GM18870 (cell line): ENCODE results near the gene VPS51.
"Not testable (repeated sequence)": the region's sequence is repeated elsewhere in the genome, so short reads cannot be mapped to it uniquely, and the experiment has no call there.

ENCODE experiments used
- ATAC-seq: cut with Tn5 transposase; IDR thresholded peaks from one replicate; pipeline ENCODE4 v1.9.1; 2021; ENCODE audit warnings: moderate library complexity; ENCODE audit not compliant: unreplicated experiment

Gene VPS51

DNA sequence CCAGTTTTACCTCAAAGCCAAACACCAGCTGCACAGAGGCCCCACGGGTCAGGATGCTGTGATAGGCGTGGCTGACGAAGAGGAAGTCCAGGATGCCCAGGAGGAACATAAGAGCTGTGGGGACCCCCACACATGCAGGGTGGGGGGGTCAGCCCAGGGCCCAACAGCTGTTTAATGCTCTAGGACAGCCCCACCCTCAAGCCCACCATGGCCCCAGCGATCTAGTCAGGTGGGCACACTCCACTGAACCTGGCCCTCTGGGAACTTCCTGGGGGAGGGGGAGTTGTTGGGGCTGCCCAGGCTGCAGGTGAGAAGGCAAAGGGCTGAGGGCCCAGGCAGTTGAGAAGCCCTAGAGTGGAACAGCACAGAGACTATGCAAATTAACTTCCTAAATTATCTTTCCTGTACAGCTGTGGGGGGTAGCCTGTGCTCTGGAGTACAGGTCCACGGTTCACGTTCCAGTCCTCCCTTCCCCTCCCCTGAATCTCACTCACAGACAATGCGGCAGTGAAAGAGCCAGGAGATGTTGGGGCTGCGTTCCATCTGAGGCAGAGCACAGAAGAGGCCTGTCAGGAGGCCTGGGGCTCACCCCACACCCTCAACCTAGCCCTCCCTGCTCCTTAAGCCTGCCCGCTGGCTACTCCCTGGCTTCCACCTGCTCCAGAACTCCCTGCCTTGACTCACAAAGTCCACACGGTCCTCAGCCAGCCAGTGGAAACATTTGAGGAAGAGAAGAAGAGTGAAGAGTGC lies 36.4 kb downstream of the VPS51 start:
- no peak for ATAC-seq

DNA sequence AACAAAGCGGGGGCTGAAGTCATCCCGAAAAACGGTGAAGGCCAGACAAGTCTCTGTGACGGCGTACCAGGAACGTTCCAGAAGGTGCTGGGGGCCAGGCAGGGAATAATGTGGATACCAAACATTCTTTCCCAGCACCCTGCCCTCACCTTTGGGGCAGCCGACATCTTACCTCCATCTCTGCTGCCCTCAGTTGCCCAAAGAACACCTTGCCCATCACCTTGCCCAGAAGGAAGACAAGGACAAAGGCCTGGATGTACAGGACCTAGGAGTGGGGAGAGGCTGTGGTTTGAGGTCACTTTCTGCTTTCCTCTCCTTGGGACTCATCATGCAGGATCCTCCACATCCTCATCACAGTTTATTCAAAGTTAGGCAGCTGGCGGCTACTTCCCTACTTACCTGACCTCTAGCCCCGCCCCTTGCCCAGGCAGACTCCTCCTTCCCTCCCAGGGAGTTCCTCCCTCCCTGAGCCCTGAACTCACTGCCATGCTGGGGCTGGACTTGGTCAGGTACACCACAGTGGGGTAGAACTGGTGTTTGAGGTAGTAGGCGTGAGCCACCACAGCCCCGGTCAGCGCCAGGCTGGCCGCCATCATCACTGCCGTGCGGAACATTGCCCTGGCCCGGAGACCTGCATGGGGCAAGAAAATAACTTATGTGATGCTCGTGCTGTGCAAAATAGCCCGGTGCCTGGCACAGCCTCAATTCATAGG lies 37.1 kb downstream of the VPS51 start:
- no peak for ATAC-seq

DNA sequence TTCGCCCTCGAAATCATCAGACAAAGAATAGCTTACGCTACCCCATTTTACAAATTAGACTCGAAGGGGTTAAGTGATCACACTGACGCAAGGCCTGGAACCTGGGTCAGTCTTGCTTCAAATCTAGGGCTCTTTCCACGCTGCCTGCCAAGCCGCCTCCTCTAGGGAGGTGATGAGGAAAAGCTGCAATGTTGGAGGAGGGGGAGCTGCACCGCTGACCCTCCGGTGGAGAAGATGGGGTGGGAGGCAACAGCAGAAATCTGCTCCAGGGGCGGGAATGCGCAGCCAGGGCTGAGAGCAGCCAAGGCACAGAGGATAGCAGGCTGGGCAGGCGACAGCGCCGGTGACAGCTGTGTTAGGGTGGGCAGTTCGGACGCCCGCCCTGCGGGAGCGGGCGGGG lies 37.7 kb downstream of the VPS51 start:
- ATAC-seq, result no peak

DNA sequence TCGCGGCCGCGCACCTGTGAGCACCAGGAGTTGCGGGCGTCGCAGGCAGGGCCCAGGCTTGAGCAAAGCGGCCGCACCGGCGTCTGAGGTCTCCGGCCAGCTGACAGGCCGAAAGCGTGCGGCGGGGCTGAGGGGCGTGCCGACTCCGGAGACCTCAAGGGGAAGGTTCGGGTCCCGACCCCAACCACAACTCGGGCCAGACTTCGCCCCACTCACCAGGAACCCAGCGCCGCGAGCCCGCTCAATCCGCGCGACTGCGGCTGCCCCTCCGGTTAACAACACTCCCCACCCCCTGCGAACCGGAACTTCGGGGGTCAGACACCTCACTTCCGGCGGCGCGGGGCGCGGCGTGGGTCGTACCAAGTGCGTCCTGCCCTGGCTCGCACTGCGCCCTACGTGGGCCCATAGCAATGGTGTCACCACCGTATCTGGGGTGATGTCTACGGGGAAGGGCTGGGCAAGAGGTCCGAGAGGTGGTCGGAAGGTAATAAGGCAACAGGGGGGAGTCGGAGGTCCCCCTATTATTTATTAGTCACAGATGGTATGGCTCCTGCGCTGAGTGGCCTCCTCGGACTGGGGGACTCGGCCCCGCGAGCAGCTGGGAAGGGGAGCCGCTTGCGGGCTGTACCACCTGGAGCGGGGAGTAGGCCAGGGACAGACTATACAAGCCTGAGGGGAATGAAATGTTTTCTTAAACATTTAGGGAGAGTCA lies 38.4 kb downstream of the VPS51 start, which contains the start of gene SYVN1:
TSS of gene SYVN1 (minus strand) at position 280 of the 712 bp plus-strand sequence. CDS start 918 bp downstream, outside the sequence.
- peak; percentile 51 for ATAC-seq

DNA sequence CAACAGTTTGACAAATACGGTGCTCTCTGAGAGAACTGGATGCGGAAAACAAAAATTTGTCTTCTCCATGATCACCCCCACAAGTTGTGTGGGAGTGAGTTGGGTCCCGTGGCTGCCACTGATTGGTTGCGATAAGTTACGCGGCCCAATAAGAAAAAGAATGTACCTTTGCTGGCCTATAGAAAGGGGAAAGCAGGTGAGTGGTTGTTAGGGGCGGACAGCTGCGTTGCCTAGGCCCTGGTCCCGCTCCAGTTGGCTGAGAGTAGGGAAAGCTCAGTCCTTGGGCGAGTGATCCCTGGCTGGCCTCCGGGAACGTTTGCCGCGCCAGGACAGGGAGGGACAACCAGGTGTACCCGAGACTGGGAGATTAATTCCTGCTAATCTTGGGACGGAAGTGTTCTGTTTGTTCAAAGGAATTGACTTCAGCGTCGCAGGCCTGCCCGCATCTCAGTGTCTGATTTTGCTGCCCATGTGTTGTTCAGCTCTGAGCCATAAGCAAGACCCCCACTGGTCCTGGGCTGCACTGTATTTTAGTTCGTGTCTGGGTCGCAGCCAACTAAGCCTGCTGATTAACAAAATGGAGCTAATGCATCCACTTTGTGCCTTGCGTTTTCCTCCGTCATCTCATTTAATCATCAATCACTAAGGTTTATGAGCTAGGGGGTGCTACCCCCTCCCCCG lies 39.1 kb downstream of the VPS51 start:
- ATAC-seq, result peak; percentile 62

DNA sequence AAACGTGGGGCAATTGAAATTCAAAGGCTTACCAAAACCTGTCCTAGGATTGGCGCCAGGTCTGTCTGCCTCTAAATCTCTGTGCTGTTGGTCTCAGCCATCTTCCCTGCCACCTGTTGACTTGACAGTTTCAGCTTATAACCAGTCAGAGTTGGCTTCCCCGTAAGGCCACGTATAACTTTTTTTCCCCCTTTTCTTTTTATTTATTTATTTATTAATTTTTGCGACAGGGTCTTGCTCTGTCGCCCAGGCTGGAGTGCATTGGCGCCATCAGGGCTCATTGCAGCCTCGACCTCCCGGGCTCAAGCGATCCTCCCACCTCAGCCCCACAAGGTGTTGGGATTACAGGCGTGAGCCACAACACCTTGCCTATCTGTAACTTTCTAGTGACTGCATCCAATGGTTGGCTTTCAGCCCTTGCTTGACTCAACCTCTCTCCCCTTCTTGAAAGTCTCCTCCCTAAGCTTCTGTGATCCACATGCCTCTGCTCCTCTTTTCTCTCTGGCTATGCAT lies 39.7 kb downstream of the VPS51 start:
- ATAC-seq, result no peak

DNA sequence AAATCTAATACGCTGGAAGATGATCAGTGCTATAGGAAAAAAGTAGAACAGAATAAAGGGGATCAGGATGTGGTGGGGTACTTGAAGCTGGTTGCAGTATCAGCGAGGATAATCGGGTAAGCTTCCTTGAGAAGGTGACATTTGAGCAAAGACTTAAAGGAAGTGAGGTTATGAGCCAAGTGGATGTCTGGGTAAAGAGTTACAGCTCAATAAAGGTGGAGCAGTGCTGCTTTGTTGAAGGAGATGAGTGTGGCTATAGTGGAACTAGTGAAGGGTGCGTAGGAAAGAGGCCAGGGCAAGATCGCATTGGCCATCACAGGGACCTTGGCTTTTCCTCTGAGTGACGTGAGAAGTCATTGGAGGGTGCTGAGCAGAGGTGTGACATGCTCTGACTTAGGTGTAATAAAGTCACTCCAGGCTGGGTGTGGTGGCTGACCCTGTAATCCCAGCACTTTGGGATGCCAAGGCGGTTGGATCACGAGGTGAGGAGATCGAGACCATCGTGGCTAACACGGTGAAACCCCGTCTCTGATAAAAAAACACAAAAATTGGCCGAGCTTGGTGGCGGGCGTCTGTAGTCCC lies 40.6 kb downstream of the VPS51 start:
- ATAC-seq, result no peak

DNA sequence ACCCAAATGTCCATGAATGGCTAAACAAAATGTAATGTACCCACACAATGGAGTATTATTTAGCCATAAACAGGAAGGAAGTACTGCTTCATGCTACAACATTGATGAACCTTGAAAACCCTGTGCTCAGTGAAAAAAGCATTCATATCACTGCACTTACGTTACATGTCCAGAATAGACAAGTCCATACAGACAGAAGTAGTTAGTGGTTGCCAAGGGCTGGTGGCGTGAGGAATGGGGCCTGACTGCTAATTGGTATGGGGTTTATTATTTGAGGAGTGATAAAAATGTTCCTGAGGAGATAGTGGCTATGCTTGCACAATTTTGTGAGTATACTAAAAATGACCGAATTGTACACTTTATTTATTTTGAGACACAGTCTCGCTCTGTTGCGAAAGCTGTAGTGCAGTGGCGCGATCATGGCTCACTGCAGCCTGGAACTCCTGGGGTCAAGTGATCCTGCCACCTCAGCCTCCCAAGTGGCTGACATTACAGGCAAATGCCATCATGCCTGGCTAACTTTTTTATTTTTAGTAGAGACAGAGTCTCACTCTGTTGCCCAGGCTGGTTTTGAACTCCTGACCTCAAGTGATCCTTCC lies 46.0 kb downstream of the VPS51 start:
- ATAC-seq, result no peak

DNA sequence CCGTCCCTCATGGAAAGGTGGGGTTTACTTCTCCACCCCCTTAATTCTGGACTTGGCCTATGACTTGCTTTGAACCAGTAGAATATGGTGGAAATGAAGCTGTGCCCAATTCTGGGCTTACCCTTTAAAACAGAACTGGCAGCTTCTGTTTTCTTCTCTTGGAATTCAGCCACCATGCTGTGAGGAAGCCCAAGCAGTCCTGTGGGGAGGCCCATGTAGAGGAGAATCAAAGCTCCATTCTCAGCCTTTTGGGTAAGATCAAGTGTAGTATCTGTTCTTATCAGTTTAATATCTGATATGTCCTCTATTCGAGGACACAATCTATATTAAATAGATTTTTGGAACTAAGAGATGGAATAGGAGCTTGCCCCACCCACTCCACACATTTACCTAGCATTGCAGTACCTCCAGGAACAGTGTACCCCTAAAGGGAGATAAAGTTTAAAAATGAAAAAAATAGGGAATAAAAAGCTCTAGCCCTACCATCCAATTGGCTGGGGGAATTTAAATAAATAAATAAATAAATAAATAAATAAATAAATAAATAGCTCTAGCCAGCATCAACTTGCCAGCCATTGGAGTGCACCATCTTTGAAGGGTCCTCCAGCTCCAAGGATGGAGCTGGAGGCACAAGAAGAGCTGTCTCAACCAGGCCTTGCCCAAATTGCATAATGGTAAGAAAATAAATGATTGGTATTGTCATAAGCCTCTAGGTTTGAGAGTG lies 51.5 kb downstream of the VPS51 start:
- no peak for ATAC-seq

DNA sequence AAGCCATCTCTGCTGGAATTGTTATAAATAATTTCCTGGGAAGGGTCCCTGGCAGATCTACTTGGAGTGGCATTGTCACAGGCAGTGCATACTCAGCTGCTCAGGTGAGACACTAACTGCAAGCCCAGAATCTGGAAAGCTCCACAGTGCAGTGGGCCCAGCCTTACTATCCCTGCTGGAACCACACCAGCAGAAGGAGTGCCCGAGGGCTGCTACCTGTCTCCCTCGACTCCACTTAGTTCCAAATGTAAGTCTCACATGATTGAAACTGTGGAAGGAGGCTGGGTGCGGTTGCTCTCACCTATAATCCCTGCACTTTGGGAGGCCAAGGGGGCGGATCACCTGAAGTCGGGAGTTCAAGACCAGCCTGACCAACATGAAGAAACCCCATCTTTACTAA lies 52.6 kb downstream of the VPS51 start:
- no peak for ATAC-seq

DNA sequence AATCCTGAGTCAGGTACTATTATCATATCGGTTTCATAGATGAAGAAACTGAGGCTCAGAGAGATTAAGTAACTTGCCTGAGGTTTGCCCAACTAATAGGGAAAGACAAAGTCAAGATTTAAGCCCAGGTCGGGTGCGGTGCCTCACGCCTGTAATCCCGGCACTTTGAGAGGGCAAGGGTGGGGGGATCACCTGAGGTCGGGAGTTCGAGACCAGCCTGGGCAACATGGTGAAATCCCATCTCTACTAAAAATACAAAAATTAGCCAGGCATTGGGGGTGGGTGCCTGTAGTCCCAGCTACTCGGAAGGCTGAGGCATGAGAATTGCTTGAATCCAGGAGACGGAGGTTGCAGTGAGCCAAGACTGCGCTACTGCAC lies 54.1 kb downstream of the VPS51 start:
- ATAC-seq, result not testable (repeated sequence)

DNA sequence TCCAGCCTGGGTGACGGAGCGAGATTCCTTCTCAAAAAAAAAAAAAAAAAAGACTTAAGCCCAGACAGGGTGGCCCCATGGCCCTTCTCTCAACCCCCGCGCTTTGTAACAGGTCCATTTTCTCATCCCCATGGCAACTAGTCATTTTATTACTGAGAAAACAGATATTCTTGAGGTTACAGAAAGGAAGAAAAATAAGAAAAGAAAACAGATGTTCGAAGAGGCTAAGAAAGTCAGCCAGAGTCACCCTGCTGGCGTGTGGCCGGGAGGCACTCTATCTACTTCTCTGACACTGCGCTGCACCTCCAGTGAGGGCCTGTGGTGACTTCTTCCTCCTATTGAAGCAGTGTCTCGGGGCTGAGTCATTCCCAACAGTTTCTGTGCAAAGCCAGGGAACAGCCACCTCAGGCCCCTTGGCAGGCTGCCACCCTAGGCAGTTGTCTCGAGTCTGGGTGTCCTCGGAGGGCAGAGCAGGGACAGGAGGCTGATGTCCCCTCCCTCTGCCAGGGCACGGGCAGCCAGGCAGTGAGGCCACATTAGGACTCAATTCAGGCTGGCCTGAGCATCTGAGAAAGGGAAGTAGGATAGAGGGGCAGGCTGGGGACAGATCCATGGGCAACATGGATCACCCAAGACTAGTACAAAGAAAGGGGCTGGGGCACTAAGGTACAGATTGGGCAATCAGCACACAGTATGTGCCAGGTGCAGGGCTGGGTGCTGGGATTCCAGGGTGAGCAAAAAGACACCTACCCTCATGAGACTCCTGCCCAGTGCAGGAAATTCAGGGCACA lies 54.7 kb downstream of the VPS51 start:
- ATAC-seq, result peak; percentile 50

DNA sequence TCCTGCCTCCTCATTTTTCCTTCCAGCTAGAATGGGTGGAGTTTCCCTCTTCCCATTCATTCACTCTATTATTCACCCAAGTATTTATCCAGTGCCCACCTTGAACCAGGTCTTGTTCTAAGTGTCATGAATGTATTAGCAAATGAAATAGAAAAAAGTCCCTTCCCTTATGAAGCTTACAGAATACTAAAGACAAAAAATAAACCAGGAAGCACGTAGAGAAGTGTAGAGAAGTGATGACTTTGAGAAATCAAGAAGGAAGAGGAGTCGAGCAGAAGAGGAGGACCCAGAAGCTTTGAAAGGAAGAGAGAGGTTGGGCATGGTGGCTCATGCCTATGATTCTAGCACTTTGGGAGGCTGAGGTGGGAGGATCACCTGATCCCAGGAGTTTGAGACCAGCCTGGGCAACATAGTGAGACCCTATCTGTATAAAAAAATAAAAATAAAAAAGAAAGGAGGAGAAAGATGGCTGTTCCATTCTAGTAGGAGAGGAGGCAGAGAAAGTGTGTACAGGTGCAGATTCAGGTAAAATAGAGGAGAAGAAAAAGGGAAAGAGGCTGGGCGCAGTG lies 55.4 kb downstream of the VPS51 start:
- ATAC-seq, result no peak

DNA sequence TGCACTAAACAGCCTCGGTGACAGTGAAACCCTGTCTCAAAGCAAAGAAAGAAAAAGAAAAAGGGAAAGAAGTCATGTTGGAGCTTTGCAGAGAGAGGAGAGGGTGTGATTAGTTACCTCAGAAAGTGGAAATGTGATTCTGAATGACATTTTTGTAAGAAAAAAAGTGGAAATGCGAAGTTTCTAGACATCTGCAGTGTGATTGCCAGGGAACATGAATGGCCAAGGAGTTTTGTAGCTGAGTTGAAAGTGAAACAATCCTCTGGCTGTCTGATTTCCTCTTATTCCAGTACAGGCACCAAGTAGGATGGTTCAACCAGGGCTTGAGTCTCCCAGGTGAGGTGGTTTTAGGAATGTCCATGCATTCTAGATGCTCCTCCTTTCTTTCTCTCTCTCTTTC lies 56.1 kb downstream of the VPS51 start:
- ATAC-seq, result no peak

DNA sequence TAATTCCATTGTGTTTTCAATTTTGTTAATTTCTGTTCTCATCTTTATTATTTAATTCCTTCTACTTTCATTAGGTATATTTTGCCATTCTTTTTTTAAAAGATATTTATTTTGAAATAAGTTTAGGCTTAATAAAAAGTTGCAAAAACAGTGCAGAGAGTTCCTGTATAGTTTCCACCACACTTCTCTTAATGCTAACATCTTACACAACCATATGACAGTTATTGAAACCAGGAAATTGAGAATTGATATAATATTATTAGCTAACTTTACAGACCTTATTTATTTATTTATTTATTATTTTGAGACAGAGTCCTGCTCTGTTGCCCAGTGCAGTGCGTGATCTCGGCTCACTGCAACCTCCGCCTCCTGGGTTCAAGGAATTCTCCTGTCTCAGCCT lies 60.2 kb downstream of the VPS51 start:
- ATAC-seq, result no peak

DNA sequence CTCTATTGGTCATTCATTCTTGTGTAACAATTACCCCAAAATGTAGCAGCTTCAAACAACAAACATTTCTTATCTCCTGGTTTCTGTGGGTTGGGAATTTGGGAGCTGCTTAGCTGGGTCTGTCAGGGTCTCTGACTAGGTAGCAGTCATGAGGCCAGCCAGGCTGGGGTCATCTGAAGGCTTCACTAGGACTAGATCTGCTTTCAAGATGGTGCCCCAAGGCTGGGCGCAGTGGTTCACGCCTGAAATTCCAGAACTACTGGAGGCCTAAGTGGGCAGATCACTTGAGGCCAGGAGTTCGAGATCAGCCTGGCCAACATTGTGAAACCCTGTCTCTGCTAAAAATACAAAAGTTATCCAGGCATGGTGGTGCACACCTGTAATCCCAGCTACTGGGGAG lies 60.9 kb downstream of the VPS51 start:
- no peak for ATAC-seq

DNA sequence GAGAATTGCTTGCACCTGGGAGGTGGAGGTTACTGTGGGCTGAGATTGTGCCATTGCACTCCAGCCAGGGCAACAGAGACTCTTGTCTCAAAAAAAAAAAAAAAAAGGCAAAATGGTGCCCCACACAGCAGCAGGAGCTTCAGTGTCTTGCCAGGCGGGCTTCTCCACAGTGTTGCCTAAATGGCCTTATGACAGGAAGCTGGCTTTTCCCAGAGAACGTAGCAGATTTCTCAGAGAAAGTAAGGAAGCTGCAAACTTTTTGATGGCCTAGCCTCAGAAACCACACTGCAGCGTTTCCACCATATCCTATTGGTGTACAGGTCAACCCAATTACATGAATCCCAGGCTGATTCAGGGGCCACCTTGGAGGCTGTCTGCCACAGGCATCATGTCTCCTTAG lies 61.3 kb downstream of the VPS51 start:
- no peak for ATAC-seq

DNA sequence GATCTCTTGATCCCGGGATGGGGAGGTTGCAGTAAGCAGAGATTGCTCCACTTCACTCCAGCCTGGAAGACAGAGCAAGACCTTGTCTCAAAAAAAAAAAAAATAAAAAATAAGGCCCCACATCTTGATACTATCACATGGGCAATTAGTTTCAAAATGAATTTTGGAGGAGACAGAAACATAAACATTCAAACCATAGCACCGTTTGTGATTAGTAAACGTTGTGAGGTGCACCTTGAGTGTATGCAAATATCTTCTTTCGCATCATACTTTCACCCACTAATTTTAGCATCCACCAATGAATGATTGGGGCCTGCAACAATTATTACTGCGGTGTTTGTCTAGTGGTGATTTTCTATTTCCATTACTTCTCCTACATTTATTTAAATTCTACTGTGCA lies 63.0 kb downstream of the VPS51 start:
- ATAC-seq, result no peak

DNA sequence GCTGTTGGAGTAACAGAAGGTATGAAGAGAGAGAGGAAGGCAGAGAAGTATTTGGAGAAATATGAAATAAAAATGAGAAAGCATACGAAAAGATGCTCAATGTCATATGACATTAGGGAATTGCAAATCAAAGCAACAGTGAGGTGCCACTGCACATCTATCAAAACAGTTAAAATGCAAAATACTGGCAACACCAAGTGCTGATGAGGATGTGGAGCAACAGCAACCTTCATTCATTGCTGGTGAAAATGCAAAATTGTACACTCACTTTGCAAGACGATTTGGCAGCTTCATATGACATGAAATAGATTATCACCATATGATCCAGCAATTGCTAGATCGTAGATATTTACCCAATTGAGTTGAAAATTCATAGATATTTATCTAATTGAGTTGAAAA lies 64.6 kb downstream of the VPS51 start:
- ATAC-seq, result no peak
